Endodermal cell (in vitro differentiated cells): ENCODE measurements around the gene ZSCAN29. TPM values are rescaled to one million over a fixed set of nuclear protein-coding genes. Genes with fewer than 3 reads are reported as not detected.
A peak's percentile ranks its signal among the peaks of the same experiment; 100 is the strongest.
"Not testable (repeated sequence)": the region's sequence is repeated elsewhere in the genome, so short reads cannot be mapped to it uniquely, and the experiment has no call there.

Experiments used
- DNase-seq: peaks from one replicate; pipeline ENCODE4 v3.0.0-alpha.2; 2017
- H3K27ac ChIP-seq: 2 replicates; pipeline ENCODE4 v1.5.1; 2013; ENCODE audit warnings: mild to moderate bottlenecking, low read depth, low read length, moderate library complexity
- H3K27me3 ChIP-seq: 2 replicates; pipeline ENCODE4 v1.6.1; 2013; ENCODE audit warnings: mild to moderate bottlenecking, low read length, moderate library complexity; ENCODE audit not compliant: insufficient read depth, control insufficient read depth, poor library complexity, severe bottlenecking
- H3K36me3 ChIP-seq: 2 replicates; pipeline ENCODE4 v1.7.0; 2013; ENCODE audit warnings: mild to moderate bottlenecking, low read length, moderate library complexity; ENCODE audit not compliant: control insufficient read depth, insufficient read depth
- H3K4me1 ChIP-seq: one replicate; pipeline ENCODE4 v1.7.0; 2013; ENCODE audit warnings: low read length; ENCODE audit not compliant: control insufficient read depth, insufficient read depth
- H3K4me3 ChIP-seq: 2 replicates; pipeline ENCODE4 v1.5.1; 2013; ENCODE audit warnings: mild to moderate bottlenecking, low read length, moderate library complexity
- H3K9ac ChIP-seq: 2 replicates; pipeline ENCODE4 v1.6.1; 2013; ENCODE audit warnings: mild to moderate bottlenecking, low read length, moderate library complexity; ENCODE audit not compliant: poor library complexity, severe bottlenecking; ENCODE audit errors: extremely low read depth
- H3K9me3 ChIP-seq: 2 replicates; pipeline ENCODE4 v1.6.1; 2013; ENCODE audit warnings: mild to moderate bottlenecking, low read length, moderate library complexity; ENCODE audit not compliant: control insufficient read depth
- H3K27ac Mint-ChIP-seq: 2 replicates; pipeline ENCODE4 v1.8.0; 2020; ENCODE audit warnings: mixed read lengths
- H3K27me3 Mint-ChIP-seq: 2 replicates; pipeline ENCODE4 v1.8.0; 2021; ENCODE audit warnings: mild to moderate bottlenecking, mixed read lengths; ENCODE audit not compliant: insufficient read depth
- H3K36me3 Mint-ChIP-seq: 2 replicates; pipeline ENCODE4 v1.8.0; 2020; ENCODE audit warnings: low read depth, mixed read lengths
- H3K4me1 Mint-ChIP-seq: 2 replicates; pipeline ENCODE4 v1.8.0; 2020; ENCODE audit warnings: mixed read lengths
- H3K4me3 Mint-ChIP-seq: 2 replicates; pipeline ENCODE4 v1.8.0; 2020; ENCODE audit warnings: mild to moderate bottlenecking, moderate library complexity, mixed read lengths
- H3K9me3 Mint-ChIP-seq: 2 replicates; pipeline ENCODE4 v1.8.0; 2020; ENCODE audit warnings: mild to moderate bottlenecking, mixed read lengths
- WGBS, 2 experiments: methylation state at CpG; one replicate each; pipeline versions ENCODE4 v1.1.5 to v1.1.7; 2013; ENCODE audit warnings: missing lambda C conversion rate in 2 of 2, mixed read lengths in 1 of 2; ENCODE audit not compliant: insufficient coverage in 1 of 2, insufficient read length in 1 of 2; 5-methylcytosine and 5-hydroxymethylcytosine counted together
- total RNA-seq, 2 donors: library from RNA; stranded (reverse); fragmentation: NEBNext Ultra II Directional in 1 of 2; extraction: Animal tissue kit (Norgen Biotek cat#: 25700) in 1 of 2; gene quantifications; 2 replicates in 1 of 2; 3 replicates in 1 of 2; pipeline ENCODE4 v1.2.1, GENCODE V29; 2021
- TF ChIP-seq, protein P1 (sequence below): fragments of 200-600 bp; sonication (generic); conservative IDR thresholded peaks from 2 replicates; pipeline ENCODE4 v1.5.0; 2021; ENCODE audit warnings: antibody characterized with exemption, mild to moderate bottlenecking

Gene ZSCAN29
- total RNA-seq, 2 donors from 2014 or later, result 44.3 to 45.1 TPM

DNA sequence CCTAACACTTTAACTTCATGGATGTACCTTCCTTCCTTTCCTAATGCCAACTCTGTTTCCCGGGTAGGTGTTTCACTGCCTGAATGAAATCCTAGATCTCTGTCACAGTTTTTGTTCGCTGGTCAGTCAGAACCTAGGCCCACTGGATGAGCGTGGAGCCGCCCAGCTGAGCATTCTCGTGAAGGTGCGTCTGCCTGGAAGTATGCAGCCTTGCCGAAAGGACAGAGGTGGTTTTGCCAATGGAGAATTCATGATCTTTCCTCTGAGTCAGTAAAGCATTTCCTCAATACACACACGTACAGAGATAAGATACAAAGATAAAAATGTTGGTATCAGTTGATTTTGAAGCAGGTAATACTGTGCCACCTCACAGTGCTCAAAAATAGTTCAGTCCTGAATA, 32.8 kb upstream of the ZSCAN29 start:
- Histone ChIP-seq H3K36me3 (peaks cover 88% of the 10 kb centered on the region), H3K27ac (no peak overlapping the region), H3K4me1 (no peaks in the 10 kb centered on the region), H3K27me3 (no peaks in the 10 kb centered on the region), H3K9ac (no peak overlapping the region), H3K4me3 (no peak overlapping the region), H3K9me3 (no peaks in the 10 kb centered on the region)
- Mint-ChIP-seq H3K36me3 (peaks cover 87% of the 10 kb centered on the region), H3K27me3 (no peaks in the 10 kb centered on the region), H3K27ac (peak overlapping the region; percentile 23), H3K9me3 (no peaks in the 10 kb centered on the region), H3K4me3 (no peak overlapping the region), H3K4me1 (no peaks in the 10 kb centered on the region)
- TF ChIP-seq, protein P1, sequence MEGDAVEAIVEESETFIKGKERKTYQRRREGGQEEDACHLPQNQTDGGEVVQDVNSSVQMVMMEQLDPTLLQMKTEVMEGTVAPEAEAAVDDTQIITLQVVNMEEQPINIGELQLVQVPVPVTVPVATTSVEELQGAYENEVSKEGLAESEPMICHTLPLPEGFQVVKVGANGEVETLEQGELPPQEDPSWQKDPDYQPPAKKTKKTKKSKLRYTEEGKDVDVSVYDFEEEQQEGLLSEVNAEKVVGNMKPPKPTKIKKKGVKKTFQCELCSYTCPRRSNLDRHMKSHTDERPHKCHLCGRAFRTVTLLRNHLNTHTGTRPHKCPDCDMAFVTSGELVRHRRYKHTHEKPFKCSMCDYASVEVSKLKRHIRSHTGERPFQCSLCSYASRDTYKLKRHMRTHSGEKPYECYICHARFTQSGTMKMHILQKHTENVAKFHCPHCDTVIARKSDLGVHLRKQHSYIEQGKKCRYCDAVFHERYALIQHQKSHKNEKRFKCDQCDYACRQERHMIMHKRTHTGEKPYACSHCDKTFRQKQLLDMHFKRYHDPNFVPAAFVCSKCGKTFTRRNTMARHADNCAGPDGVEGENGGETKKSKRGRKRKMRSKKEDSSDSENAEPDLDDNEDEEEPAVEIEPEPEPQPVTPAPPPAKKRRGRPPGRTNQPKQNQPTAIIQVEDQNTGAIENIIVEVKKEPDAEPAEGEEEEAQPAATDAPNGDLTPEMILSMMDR, result no peak
- WGBS, 2 experiments, result 91 to 98% methylated on average over 6 to 8 of the region's 8 CpGs
- DNase-seq, result no peak

DNA sequence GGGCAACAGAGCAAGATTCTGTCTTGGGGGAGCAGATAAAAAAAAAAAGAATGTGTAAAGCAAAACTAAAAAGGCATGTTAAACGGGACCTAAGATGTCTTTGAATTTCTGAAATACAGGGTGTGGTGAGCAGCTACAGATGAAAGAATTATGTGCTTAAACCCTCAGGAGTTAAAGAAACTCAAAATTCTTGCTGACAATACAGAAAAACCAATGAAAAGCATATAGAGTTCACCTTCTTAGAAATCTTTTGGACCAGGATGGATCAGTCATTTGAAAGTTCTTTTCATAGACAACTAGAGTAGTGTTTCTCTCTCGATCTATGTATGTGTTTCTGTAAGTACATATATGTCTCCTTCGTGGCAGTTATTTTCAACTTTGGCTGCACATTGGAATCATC, 31.4 kb upstream of the ZSCAN29 start:
- Histone ChIP-seq H3K9me3 (no peaks in the 10 kb centered on the region), H3K36me3 (peaks cover 88% of the 10 kb centered on the region), H3K4me3 (no peak overlapping the region), H3K4me1 (no peaks in the 10 kb centered on the region), H3K9ac (no peak overlapping the region), H3K27ac (no peak overlapping the region), H3K27me3 (no peaks in the 10 kb centered on the region)
- TF ChIP-seq, protein P1, result no peak
- H3K9me3 Mint-ChIP-seq, result no peaks in the 10 kb centered on the region
- H3K4me1 Mint-ChIP-seq, result no peaks in the 10 kb centered on the region
- 93 to 94% methylated on average over 3 of the region's 3 CpGs for WGBS, 2 experiments
- no peak overlapping the region for H3K4me3 Mint-ChIP-seq
- H3K27me3 Mint-ChIP-seq, result no peaks in the 10 kb centered on the region
- H3K36me3 Mint-ChIP-seq, result peaks cover 83% of the 10 kb centered on the region
- DNase-seq, result no peak
- H3K27ac Mint-ChIP-seq, result no peak overlapping the region

DNA sequence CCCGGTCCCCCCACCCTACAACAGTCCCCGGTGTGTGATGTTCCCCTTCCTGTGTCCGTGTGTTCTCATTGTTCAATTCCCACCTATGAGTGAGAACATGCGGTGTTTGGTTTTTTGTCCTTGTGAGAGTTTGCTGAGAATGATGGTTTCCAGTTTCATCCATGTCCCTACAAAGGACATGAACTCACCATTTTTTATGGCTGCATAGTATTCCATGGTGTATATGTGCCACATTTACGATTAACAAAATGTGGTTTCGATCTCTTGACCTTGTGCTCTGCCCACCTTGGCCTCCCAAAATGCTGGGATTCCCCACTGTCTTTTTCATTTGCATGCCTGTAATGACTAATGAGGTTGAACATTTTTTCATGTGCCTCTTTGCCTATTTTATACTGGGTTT, 22.7 kb upstream of the ZSCAN29 start:
- peaks cover 47% of the 10 kb centered on the region for H3K36me3 Mint-ChIP-seq
- H3K4me1 ChIP-seq, H3K9ac ChIP-seq, H3K27me3 Mint-ChIP-seq, H3K4me3 Mint-ChIP-seq, H3K9me3 Mint-ChIP-seq, H3K4me3 ChIP-seq, DNase-seq, H3K27ac Mint-ChIP-seq, H3K9me3 ChIP-seq, H3K4me1 Mint-ChIP-seq, H3K27ac ChIP-seq, H3K27me3 ChIP-seq: not testable (repeated sequence)
- H3K36me3 ChIP-seq, result peaks cover 46% of the 10 kb centered on the region
- 96 to 100% methylated on average over 2 to 4 of the region's 6 CpGs for WGBS, 2 experiments

DNA sequence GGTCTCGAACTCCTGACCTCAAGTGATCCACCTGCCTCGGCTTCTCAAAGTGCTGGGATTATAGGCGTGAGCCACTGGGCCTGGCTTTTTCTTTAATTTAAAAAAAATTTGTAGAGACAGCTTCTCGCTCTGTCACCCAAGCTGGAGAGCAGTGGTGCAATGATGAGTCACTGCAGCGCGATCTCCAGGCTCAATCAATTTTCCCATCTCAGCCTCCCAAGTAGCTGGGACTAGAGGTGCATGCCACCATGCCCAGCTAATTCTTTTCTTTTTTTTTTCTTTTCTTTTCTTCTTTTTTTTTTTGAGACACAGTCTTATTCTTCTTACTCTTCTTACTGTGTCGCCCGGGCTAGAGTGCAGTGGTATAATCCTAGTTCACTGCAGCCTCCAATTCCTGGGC, 19.9 kb upstream of the ZSCAN29 start:
- Mint-ChIP-seq H3K27me3 (no peaks in the 10 kb centered on the region), H3K4me1 (no peaks in the 10 kb centered on the region), H3K4me3 (no peak overlapping the region), H3K36me3 (peaks cover 47% of the 10 kb centered on the region), H3K9me3 (no peaks in the 10 kb centered on the region), H3K27ac (peak overlapping the region; percentile 58)
- H3K9me3 ChIP-seq, result no peaks in the 10 kb centered on the region
- H3K4me3 ChIP-seq, result no peak overlapping the region
- H3K9ac ChIP-seq, result no peak overlapping the region
- no peaks in the 10 kb centered on the region for H3K27me3 ChIP-seq
- H3K4me1 ChIP-seq, result no peaks in the 10 kb centered on the region
- peaks cover 31% of the 10 kb centered on the region for H3K36me3 ChIP-seq
- WGBS, 2 experiments, result 93% methylated on average over 8 of the region's 8 CpGs
- no peak for DNase-seq
- TF ChIP-seq, protein P1, result no peak
- H3K27ac ChIP-seq, result no peak overlapping the region
